Astrocyte of the cerebellum (primary cell): Measurements from ENCODE around the gene MTUS2.

Experiments used
- DNase-seq: peaks from one replicate; pipeline ENCODE4 v3.0.0-alpha.2; 2011; ENCODE audit warnings: low read depth
- H3K4me3 ChIP-seq: 2 replicates; pipeline ENCODE4 v1.5.1; 2011; ENCODE audit warnings: mild to moderate bottlenecking, low read depth, low read length, moderate library complexity
- CTCF ChIP-seq: IDR thresholded peaks from 2 replicates; pipeline ENCODE4 v1.5.1; 2012; ENCODE audit warnings: low read length, low read depth, moderate library complexity, mild to moderate bottlenecking; ENCODE audit errors: missing control alignments
- in situ Hi-C: cut with HindIII; loops from 2 replicates; pipeline ENCODE4 v1.10.0; 2017; ENCODE audit warnings: low sequenced_read_pairs

The MTUS2 gene

GRCh38 chr13:29436721-29437280 lies 616.7 kb downstream of the MTUS2 start:
- in situ Hi-C loops, result no loop called here
- no peak overlapping the region for H3K4me3 ChIP-seq
- no peak for DNase-seq
- no peak for TF ChIP-seq CTCF

GRCh38 chr13:29438769-29439168 lies 618.6 kb downstream of the MTUS2 start:
- in situ Hi-C loops, result no loop called here
- H3K4me3 ChIP-seq, result no peak overlapping the region
- TF ChIP-seq CTCF, result no peak
- DNase-seq, result no peak

DNA sequence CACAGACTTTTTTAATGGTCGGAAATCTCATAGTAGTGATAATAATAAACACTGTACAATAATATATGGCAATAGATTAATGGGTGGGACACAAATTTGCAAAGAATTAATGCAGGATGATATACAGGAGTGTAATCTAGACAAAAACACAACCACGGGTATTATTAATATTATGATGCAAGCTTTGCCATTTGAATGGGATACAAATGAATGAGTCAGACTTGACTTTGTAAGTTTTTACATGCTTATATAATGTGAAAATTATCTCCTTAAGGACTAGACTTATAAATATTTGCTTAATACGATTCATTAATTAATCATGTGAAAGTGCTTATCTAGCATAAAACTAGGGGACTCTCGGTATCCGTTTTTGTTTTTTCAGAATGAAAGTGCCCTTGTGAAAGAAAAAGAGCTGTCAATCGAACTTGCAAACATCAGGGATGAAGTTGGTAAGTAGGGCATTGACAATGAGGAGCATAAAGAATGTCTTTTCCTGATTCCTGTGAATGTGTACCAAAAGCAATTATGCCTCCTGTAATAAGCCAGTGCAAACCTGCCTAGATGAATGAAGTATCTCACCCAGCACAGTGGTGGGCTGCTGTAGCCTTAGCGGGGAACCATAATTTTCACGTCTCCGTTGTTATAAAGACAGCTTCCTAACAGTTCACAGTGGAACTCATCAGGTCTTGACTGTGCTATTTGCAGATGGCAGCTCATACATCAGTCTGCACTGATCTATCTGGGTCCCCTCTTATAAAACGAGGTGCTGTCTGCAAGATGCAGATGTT lies 619.7 kb downstream of the MTUS2 start:
- in situ Hi-C loops, result no loop called here
- no peak for DNase-seq
- no peak overlapping the region for H3K4me3 ChIP-seq
- TF ChIP-seq CTCF, result no peak

GRCh38 chr13:29441306-29441705 lies 621.2 kb downstream of the MTUS2 start:
- no peak overlapping the region for H3K4me3 ChIP-seq
- no peak for TF ChIP-seq CTCF
- DNase-seq, result no peak
- in situ Hi-C loops, result no loop called here

DNA sequence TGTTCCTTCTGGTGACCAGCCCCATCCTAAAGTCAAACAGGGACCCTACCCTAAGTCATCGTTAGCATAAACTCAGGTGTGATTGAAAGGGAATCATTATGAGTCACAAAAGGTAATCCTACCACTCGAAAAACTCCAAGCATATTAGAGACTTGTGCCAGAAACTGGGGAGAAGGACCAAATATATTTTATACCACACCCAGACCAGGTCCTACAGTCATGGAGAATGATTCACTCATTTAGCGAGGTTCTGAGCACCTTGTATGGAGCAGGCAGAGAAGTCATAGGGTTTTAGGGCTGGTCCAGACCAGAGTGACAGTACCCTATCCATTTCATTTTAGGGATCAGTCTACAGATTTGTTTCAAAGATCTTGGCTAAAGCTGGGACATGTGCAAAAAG lies 625.9 kb downstream of the MTUS2 start:
- no peak for TF ChIP-seq CTCF
- H3K4me3 ChIP-seq, result no peak overlapping the region
- in situ Hi-C loops, result no loop called here
- no peak for DNase-seq

GRCh38 chr13:29448174-29448573 lies 628.0 kb downstream of the MTUS2 start:
- in situ Hi-C loops, result no loop called here
- no peak for DNase-seq

More at GRCh38 chr13:29448174-29448573, 628.0 kb downstream of the MTUS2 start:
- H3K4me3 ChIP-seq, result no peak overlapping the region
- no peak for TF ChIP-seq CTCF
